Osteocyte (in vitro differentiated cells): ENCODE measurements around the gene SMKR1. TPM values are rescaled to one million over a fixed set of nuclear protein-coding genes. Genes with fewer than 3 reads are reported as not detected.

Experiments used
- DNase-seq: peaks from one replicate; pipeline ENCODE4 v3.0.0; 2021; ENCODE audit warnings: mixed read lengths; ENCODE audit not compliant: unreplicated experiment; ENCODE audit errors: extremely low spot score
- H3K27ac Mint-ChIP-seq: one replicate; pipeline ENCODE4 v1.8.0; 2021; ENCODE audit warnings: mild to moderate bottlenecking, mixed read lengths; ENCODE audit not compliant: unreplicated experiment
- H3K27me3 Mint-ChIP-seq: one replicate; pipeline ENCODE4 v1.8.0; 2021; ENCODE audit warnings: mixed read lengths; ENCODE audit not compliant: unreplicated experiment
- H3K36me3 Mint-ChIP-seq: one replicate; pipeline ENCODE4 v1.8.0; 2021; ENCODE audit warnings: mixed read lengths; ENCODE audit not compliant: unreplicated experiment
- H3K4me1 Mint-ChIP-seq: one replicate; pipeline ENCODE4 v1.8.0; 2021; ENCODE audit warnings: mixed read lengths; ENCODE audit not compliant: unreplicated experiment
- H3K4me3 Mint-ChIP-seq: one replicate; pipeline ENCODE4 v1.8.0; 2021; ENCODE audit warnings: mild to moderate bottlenecking, moderate library complexity, mixed read lengths; ENCODE audit not compliant: unreplicated experiment
- H3K9me3 Mint-ChIP-seq: one replicate; pipeline ENCODE4 v1.8.0; 2021; ENCODE audit warnings: mixed read lengths; ENCODE audit not compliant: unreplicated experiment
- CTCF ChIP-seq: fragments of 200-600 bp; sonication (generic); IDR thresholded peaks from 2 replicates; pipeline ENCODE4 v1.5.0; 2021; ENCODE audit warnings: antibody characterized with exemption, mild to moderate bottlenecking, moderate library complexity
- total RNA-seq: library from RNA; stranded (reverse); gene quantifications from 2 replicates; pipeline ENCODE4 v1.2.1, GENCODE V29; 2021

Gene SMKR1
- total RNA-seq, 1 donor from 2014 or later: not detected

DNA sequence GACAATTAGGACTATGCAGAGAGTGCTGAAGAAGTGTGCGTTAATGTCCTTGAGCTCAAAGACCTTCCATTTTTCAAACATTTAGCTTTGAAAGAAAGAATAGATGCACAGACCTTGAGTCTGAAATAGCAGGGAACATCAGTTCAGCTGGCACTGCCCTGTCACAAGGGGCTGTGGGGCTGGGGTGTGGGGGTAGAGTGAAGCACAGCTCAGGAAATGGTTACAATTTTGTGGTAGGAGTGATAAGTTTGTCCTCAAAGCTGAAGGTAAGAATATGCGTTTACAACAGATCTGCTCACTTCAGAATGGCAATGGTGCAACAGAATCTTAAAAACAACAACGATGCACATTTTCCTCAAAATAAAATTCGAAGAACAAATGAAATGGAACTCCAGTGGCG is 33.6 kb downstream of the SMKR1 start:
- H3K27me3 Mint-ChIP-seq: no peaks in the 10 kb centered on the region
- no peaks in the 10 kb centered on the region for H3K9me3 Mint-ChIP-seq
- TF ChIP-seq CTCF: no peak
- H3K27ac Mint-ChIP-seq: no peak overlapping the region
- DNase-seq: no peak
- H3K4me1 Mint-ChIP-seq: no peaks in the 10 kb centered on the region
- H3K4me3 Mint-ChIP-seq: no peak overlapping the region
- H3K36me3 Mint-ChIP-seq: no peaks in the 10 kb centered on the region

DNA sequence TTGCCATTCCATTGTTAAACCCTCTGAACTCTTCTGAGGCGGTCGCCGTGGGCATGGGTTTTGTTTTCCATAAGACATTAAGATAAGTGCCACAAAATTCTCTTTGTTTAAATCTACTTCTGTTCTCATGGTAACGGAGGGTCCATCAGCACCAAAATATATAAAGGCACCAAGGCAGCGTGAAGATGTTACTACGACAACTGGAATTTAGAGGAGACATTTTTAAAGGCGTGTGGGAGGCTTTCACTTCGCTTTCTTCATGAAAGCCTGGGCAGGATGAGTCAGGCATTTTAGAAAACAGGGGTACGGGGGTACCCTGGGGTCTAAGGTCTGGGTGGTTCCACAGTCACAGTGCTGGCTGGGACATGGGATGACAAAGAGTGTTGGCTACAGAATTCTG is 34.0 kb downstream of the SMKR1 start:
- H3K27me3 Mint-ChIP-seq: peaks cover 3% of the 10 kb centered on the region
- no peaks in the 10 kb centered on the region for H3K9me3 Mint-ChIP-seq
- H3K27ac Mint-ChIP-seq: no peak overlapping the region
- no peaks in the 10 kb centered on the region for H3K36me3 Mint-ChIP-seq
- TF ChIP-seq CTCF: no peak
- no peak for DNase-seq
- no peaks in the 10 kb centered on the region for H3K4me1 Mint-ChIP-seq
- no peak overlapping the region for H3K4me3 Mint-ChIP-seq

GRCh38 chr7:129538790-129539189 is 36.5 kb downstream of the SMKR1 start:
- H3K27me3 Mint-ChIP-seq: peaks cover 15% of the 10 kb centered on the region
- no peak overlapping the region for H3K4me3 Mint-ChIP-seq
- no peaks in the 10 kb centered on the region for H3K36me3 Mint-ChIP-seq
- no peak for TF ChIP-seq CTCF
- no peaks in the 10 kb centered on the region for H3K9me3 Mint-ChIP-seq
- no peak for DNase-seq
- H3K4me1 Mint-ChIP-seq: no peaks in the 10 kb centered on the region
- no peak overlapping the region for H3K27ac Mint-ChIP-seq

DNA sequence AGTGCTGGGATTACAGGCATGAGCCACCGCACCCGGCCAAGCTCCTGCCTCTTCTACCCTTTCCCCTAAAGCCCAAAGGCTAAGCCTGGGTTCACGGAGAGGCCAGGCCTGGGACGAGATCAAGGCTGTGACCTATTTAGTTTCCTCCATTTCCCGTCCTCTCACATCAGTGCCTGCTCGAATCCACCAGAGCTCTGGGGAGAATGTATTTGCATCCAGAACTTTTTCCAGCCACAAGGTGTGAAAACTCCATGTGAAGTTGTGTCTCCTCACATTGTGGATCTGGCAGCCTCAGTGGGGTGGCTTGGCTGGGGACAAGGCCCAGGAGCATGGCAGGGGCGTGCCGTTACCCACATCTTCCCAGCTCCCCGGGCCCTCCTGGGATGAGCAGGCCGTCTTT is 38.0 kb downstream of the SMKR1 start:
- DNase-seq: no peak
- Mint-ChIP-seq H3K4me1 (no peaks in the 10 kb centered on the region), H3K27me3 (peaks cover 20% of the 10 kb centered on the region), H3K4me3 (no peak overlapping the region), H3K9me3 (no peaks in the 10 kb centered on the region), H3K36me3 (no peaks in the 10 kb centered on the region), H3K27ac (no peak overlapping the region)
- TF ChIP-seq CTCF: no peak

GRCh38 chr7:129544700-129545099 is 42.4 kb downstream of the SMKR1 start:
- no peak overlapping the region for H3K27ac Mint-ChIP-seq
- H3K9me3 Mint-ChIP-seq: no peaks in the 10 kb centered on the region
- H3K36me3 Mint-ChIP-seq: no peaks in the 10 kb centered on the region
- no peak for DNase-seq
- no peak for TF ChIP-seq CTCF
- peaks cover 22% of the 10 kb centered on the region for H3K27me3 Mint-ChIP-seq
- no peak overlapping the region for H3K4me3 Mint-ChIP-seq
- H3K4me1 Mint-ChIP-seq: peaks cover under 1% of the 10 kb centered on the region
